B cell (primary cell): ENCODE data around the gene PACSIN3. TPM values are rescaled to one million over a fixed set of nuclear protein-coding genes. Genes with fewer than 3 reads are reported as not detected.

Experiments
- ATAC-seq: fragments of 200-7000 bp; cut with Tn5 transposase; one replicate; pipeline ENCODE4 v1.10.0; 2021; ENCODE audit warnings: low read depth, mild to moderate bottlenecking, moderate number of reproducible peaks, moderate library complexity
- CTCF ChIA-PET: fragments of 350-600 bp; sonication (Branson Sonifier 250); formaldehyde crosslinking; loops from one replicate; lab custom pipeline; 2021; ENCODE audit warnings: antibody characterized with exemption, inconsistent platforms; lab: Charles Lee
- POLR2A ChIA-PET: fragments of 350-600 bp; sonication (Branson Sonifier 250); formaldehyde crosslinking; loops from one replicate; lab custom pipeline; 2021; ENCODE audit warnings: antibody characterized with exemption; lab: Charles Lee
- DNase-seq: peaks from one replicate; pipeline ENCODE4 v3.0.0; 2013
- H2AFZ ChIP-seq: 2 replicates; pipeline ENCODE4 v1.6.1; 2012; ENCODE audit warnings: mild to moderate bottlenecking, low read depth, low read length; ENCODE audit not compliant: insufficient read depth, poor library complexity, severe bottlenecking
- H3K27ac ChIP-seq, 2 donors: 1 replicate in 1 of 2; 2 replicates in 1 of 2; pipeline ENCODE4 v1.5.1; 2012 to 2013; ENCODE audit warnings: low read length in 2 of 2, mild to moderate bottlenecking in 2 of 2, moderate library complexity in 1 of 2
- H3K27me3 ChIP-seq, 4 experiments: fragments of 200-600 bp in 1 of 4; sonication (generic) in 1 of 4; replicated peaks in 1 of 4; 1 replicate in 2 of 4; 2 replicates in 2 of 4; pipeline versions ENCODE4 v1.6.1 to v1.7.0; 2013 to 2016; ENCODE audit warnings: low read length in 3 of 4, mild to moderate bottlenecking in 2 of 4, mixed read lengths in 1 of 4, moderate library complexity in 1 of 4; ENCODE audit not compliant: insufficient read depth in 4 of 4, control insufficient read depth in 3 of 4; ENCODE audit errors: control extremely low read depth in 1 of 4
- H3K36me3 ChIP-seq, 2 experiments: replicated peaks in 1 of 2; 1 replicate in 1 of 2; 2 replicates in 1 of 2; pipeline versions ENCODE4 v1.6.1 to v1.7.1; 2013; ENCODE audit warnings: low read length in 1 of 2; ENCODE audit not compliant: insufficient read depth in 2 of 2, control insufficient read depth in 1 of 2; ENCODE audit errors: control extremely low read depth in 1 of 2, extremely low read depth in 1 of 2
- H3K4me1 ChIP-seq, 2 donors: fragments of 200-600 bp in 1 of 2; sonication (generic) in 1 of 2; 1 replicate in 1 of 2; 2 replicates in 1 of 2; pipeline versions ENCODE4 v1.5.1 to v1.6.1; 2013 to 2017; ENCODE audit warnings: low read length in 2 of 2; ENCODE audit not compliant: control insufficient read depth in 2 of 2, insufficient read depth in 2 of 2
- H3K4me2 ChIP-seq: replicated peaks from 2 replicates; pipeline ENCODE3; 2012; ENCODE audit warnings: mild to moderate bottlenecking, low read depth, low read length; ENCODE audit not compliant: poor library complexity, severe bottlenecking
- H3K4me3 ChIP-seq, 5 experiments: fragments of 200-600 bp in 1 of 5; sonication (generic) in 1 of 5; 1 replicate in 3 of 5; 2 replicates in 2 of 5; pipeline versions ENCODE4 v1.5.1 to v1.7.0; 2011 to 2016; ENCODE audit warnings: low read length in 4 of 5, mild to moderate bottlenecking in 4 of 5, low read depth in 2 of 5, control low read depth in 1 of 5, moderate library complexity in 1 of 5; ENCODE audit not compliant: insufficient read depth in 1 of 5; ENCODE audit errors: control extremely low read depth in 1 of 5, extremely low read depth in 1 of 5
- H3K79me2 ChIP-seq: fragments of 200-600 bp; sonication (generic); one replicate; pipeline ENCODE4 v1.6.0; 2016; ENCODE audit warnings: low read length; ENCODE audit not compliant: control insufficient read depth, insufficient read depth
- H3K9ac ChIP-seq: fragments of 200-600 bp; sonication (generic); 2 replicates; pipeline ENCODE4 v1.6.1; 2017; ENCODE audit warnings: mild to moderate bottlenecking, low read length, moderate library complexity
- H3K9me3 ChIP-seq, 3 donors: one replicate each; pipeline versions ENCODE4 v1.6.1 to v1.7.1; 2013; ENCODE audit warnings: low read length in 2 of 3; ENCODE audit not compliant: control insufficient read depth in 2 of 3, insufficient read depth in 1 of 3; ENCODE audit errors: control extremely low read depth in 1 of 3
- H4K20me1 ChIP-seq: 2 replicates; pipeline ENCODE4 v1.6.0; 2012; ENCODE audit warnings: mild to moderate bottlenecking, low read length; ENCODE audit not compliant: insufficient read depth, control insufficient read depth, poor library complexity, severe bottlenecking
- H3K27ac Mint-ChIP-seq: one replicate; pipeline ENCODE4 v1.8.0; 2021; ENCODE audit warnings: mixed read lengths
- H3K27me3 Mint-ChIP-seq: one replicate; pipeline ENCODE4 v1.8.0; 2021; ENCODE audit warnings: mixed read lengths
- H3K4me1 Mint-ChIP-seq: one replicate; pipeline ENCODE4 v1.8.0; 2021; ENCODE audit warnings: mixed read lengths
- H3K4me3 Mint-ChIP-seq: one replicate; pipeline ENCODE4 v1.8.0; 2021; ENCODE audit warnings: mixed read lengths
- H3K9me3 Mint-ChIP-seq: one replicate; pipeline ENCODE4 v1.8.0; 2022; ENCODE audit warnings: mixed read lengths; ENCODE audit not compliant: insufficient read depth
- EZH2 ChIP-seq: IDR thresholded peaks from 2 replicates; pipeline ENCODE4 v1.6.1; 2012; ENCODE audit warnings: borderline replicate concordance, low read depth, mild to moderate bottlenecking, moderate library complexity, low read length; ENCODE audit not compliant: insufficient read depth, poor library complexity, severe bottlenecking
- WGBS: methylation state at CpG from one replicate; pipeline ENCODE4 v1.1.5; 2013; ENCODE audit warnings: missing lambda C conversion rate; ENCODE audit not compliant: insufficient coverage; 5-methylcytosine and 5-hydroxymethylcytosine counted together
- intact Hi-C: fragments of 100-400 bp; cut with micrococcal nuclease; formaldehyde crosslinking; loops from one replicate; pipeline ENCODE4 v1.10.0; 2022
- polyA plus RNA-seq: library from polyadenylated mRNA; depleted of rRNA; stranded (reverse); fragments of >200 nt; gene quantifications from 2 replicates; pipeline ENCODE4 v1.2.3, GENCODE V29; 2012
- total RNA-seq, 2 donors: library from RNA; stranded (reverse); fragments of 120-200 nt in 1 of 2; gene quantifications; 1 replicate in 1 of 2; 2 replicates in 1 of 2; pipeline versions ENCODE4 v1.2.3 to v1.2.4, GENCODE V29; 2013 to 2022
- TF ChIP-seq, protein P1 (sequence below): fragments of 200-600 bp; IDR thresholded peaks from one replicate; pipeline ENCODE4 v1.8.0; 2022; ENCODE audit warnings: antibody characterized with exemption, mild to moderate bottlenecking

The PACSIN3 gene
- total and polyA plus RNA-seq, 2 donors (not counting 1 experiment from before 2014, with no cell fraction given), result 2.1 TPM; not detected in 1

DNA sequence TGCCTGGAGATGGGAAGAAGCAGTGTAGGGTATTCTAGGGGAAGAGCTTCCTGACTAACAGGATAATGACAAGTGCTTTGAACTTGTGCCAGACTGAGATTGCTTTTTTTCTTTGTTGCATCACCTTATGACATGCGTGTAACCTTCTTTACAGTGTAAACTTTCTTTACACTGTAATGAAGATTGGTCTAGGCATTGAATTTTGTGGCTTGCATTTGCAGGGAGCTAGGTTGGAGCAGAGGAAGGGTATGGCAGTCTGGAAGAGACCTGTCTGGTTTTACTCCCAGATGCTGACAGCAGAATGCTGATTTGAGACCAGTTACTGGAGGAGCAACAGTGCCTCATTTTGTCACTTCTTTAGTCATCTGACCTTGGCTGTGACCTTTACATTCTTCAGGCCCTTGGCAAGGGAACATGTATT, 34.2 kb upstream of the PACSIN3 start:
- no peak overlapping the region for H3K9ac ChIP-seq
- DNase-seq (no peak), ATAC-seq (no peak)
- peaks cover 12 to 22% of the 10 kb centered on the region in 2 donors for H3K4me1 ChIP-seq
- peaks cover 29% of the 10 kb centered on the region for H3K79me2 ChIP-seq
- no peak overlapping the region for H2AFZ ChIP-seq
- H4K20me1 ChIP-seq, result no peaks in the 10 kb centered on the region
- H3K9me3 Mint-ChIP-seq, result no peaks in the 10 kb centered on the region
- H3K4me1 Mint-ChIP-seq, result peaks cover 25% of the 10 kb centered on the region
- intact Hi-C loops, result no loop called here
- no peak for TF ChIP-seq EZH2
- TF ChIP-seq, protein P1, sequence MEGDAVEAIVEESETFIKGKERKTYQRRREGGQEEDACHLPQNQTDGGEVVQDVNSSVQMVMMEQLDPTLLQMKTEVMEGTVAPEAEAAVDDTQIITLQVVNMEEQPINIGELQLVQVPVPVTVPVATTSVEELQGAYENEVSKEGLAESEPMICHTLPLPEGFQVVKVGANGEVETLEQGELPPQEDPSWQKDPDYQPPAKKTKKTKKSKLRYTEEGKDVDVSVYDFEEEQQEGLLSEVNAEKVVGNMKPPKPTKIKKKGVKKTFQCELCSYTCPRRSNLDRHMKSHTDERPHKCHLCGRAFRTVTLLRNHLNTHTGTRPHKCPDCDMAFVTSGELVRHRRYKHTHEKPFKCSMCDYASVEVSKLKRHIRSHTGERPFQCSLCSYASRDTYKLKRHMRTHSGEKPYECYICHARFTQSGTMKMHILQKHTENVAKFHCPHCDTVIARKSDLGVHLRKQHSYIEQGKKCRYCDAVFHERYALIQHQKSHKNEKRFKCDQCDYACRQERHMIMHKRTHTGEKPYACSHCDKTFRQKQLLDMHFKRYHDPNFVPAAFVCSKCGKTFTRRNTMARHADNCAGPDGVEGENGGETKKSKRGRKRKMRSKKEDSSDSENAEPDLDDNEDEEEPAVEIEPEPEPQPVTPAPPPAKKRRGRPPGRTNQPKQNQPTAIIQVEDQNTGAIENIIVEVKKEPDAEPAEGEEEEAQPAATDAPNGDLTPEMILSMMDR, result no peak
- ChIA-PET POLR2A (no interaction called here), CTCF (interaction anchor here (0.6 kb wide), 1 partner anchor 289 kb away, joined by 5 read pairs; no protein-coding TSS in a partner anchor)
- no peak overlapping the region for H3K27ac ChIP-seq
- no CpG with 5 or more reads among the region's 1 CpG for WGBS
- H3K36me3 ChIP-seq, result peaks cover 2 to 15% of the 10 kb centered on the region in 2 experiments
- no peaks in the 10 kb centered on the region for H3K27me3 ChIP-seq
- H3K27ac Mint-ChIP-seq, result no peak overlapping the region
- no peaks in the 10 kb centered on the region for H3K9me3 ChIP-seq
- no peak overlapping the region for H3K4me3 ChIP-seq
- H3K27me3 Mint-ChIP-seq, result no peaks in the 10 kb centered on the region
- no peak overlapping the region for H3K4me2 ChIP-seq
- H3K4me3 Mint-ChIP-seq, result no peak overlapping the region

DNA sequence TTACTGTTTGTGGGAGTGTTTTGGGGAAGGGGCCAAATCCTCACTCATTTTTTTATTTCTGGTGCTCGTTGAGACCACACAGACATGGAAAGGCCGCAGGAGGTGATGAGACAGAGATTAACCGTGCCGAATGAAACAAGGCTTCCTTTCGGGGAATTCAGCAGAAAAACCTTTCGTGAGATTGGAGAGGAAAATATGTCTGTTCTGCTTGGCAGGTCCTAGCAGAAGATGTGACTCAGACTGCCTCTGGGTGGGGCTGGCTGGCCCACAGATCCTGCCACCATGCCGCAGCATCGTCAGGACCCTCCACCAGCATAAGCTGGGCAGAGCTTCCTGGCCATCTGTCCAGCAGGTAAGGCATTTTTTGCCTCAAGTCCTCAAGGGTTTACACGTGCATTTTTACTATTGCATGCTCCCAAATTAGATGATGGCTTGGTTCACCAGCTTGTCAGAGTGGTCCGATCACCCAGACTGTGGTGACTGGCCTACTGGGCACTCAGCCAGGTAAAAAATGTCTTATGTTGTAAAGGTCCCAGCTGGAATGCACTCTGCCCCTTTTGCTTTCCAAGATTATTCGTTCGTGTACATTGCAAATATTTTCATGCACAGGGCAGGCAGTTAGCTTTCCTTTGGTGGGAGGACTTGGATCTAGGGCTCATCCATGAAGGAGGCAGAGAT, 30.0 kb upstream of the PACSIN3 start:
- peak; percentile 26 for ATAC-seq
- H3K9me3 ChIP-seq, result no peaks in the 10 kb centered on the region
- peaks cover 14 to 31% of the 10 kb centered on the region in 2 donors for H3K4me1 ChIP-seq
- Mint-ChIP-seq H3K27ac (peak overlapping the region; percentile 98), H3K4me1 (peaks cover 30% of the 10 kb centered on the region), H3K27me3 (no peaks in the 10 kb centered on the region), H3K9me3 (no peaks in the 10 kb centered on the region), H3K4me3 (peak overlapping the region; percentile 98)
- peak overlapping the region; percentile 6 to 68 for H3K27ac ChIP-seq
- CTCF ChIA-PET, result interaction anchor here (0.9 to 3.7 kb wide), 7 partner anchors 32 to 280 kb away, joined by 3 to 37 read pairs (median 5); partner anchors contain the start of genes ACP2, ARFGAP2, CSTPP1 and NR1H3
- H4K20me1 ChIP-seq, result no peaks in the 10 kb centered on the region
- WGBS, result 18% methylated on average over 12 of the region's 12 CpGs
- H3K4me2 ChIP-seq, result peak overlapping the region; percentile 80
- intact Hi-C loops, result no loop called here
- H3K27me3 ChIP-seq, result no peaks in the 10 kb centered on the region
- TF ChIP-seq EZH2, result no peak
- TF ChIP-seq, protein P1, result peak; percentile 11
- POLR2A ChIA-PET, result interaction anchor here (0.5 to 2.6 kb wide), 2 partner anchors 29 to 269 kb away, joined by 3 to 10 read pairs; partner anchors contain the start of gene PACSIN3
- peak; percentile 52 for DNase-seq
- H3K4me3 ChIP-seq, result peak overlapping the region; percentile 44 to 92 (median 74)
- peak overlapping the region; percentile 73 for H3K9ac ChIP-seq
- H2AFZ ChIP-seq, result peak overlapping the region; percentile 83
- H3K36me3 ChIP-seq, result peaks cover 2 to 8% of the 10 kb centered on the region in 2 experiments
- H3K79me2 ChIP-seq, result peaks cover 34% of the 10 kb centered on the region
